Hepatocyte (in vitro differentiated cells): ENCODE data around the gene URI1.

Experiments used
- CTCF ChIP-seq: fragments of 200-600 bp; sonication (generic); IDR thresholded peaks from 2 replicates; pipeline ENCODE4 v1.5.1; 2016; ENCODE audit warnings: antibody characterized with exemption, mild to moderate bottlenecking; ENCODE audit not compliant: poor library complexity
- EZH2 ChIP-seq: fragments of 200-600 bp; sonication (generic); IDR thresholded peaks from 2 replicates; pipeline ENCODE4 v1.6.1; 2016; ENCODE audit warnings: antibody characterized with exemption, mild to moderate bottlenecking, borderline replicate concordance

- TF ChIP-seq CTCF (no peak), EZH2 (no peak)
Observed at GRCh38 chr19:29962793-29963192, 20.8 kb downstream of the URI1 start.
